ENCODE data around the gene PDLIM7.

DNA sequence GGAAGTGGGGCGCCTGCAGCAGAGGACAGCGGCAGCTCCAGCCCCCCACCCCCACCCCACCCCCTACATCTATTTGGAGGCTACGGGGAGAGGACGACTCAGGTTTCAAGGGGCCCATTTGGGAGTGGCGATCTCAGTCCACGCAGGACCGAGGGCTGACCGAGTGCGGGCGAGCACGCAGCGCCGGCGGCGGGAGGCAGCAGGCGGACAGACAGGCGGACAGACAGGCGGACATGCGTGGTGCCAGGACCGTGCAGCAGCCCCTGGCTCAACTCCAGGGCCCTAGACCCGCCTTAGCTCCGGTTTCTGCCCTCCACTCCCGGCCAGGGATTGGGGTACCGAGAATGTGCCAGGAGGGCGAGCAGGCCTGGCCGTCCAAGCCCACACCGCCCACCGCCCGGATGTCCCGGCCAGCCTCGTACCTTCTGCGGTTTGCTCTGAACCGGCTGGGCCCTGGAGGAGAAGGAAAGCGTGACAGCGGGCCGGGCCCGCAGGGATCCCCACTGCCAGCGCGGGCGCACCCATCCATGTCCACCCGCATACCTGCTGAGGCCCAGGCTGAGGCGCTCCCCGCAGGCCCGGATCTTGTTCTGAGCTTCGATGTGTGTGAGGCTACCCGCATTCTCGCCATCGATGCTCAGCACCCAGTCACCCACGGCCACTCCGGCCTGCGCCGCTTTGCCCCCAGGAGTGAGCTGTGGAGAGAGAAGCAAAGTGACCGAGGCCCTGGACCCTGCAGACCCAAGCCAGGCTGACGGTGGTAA is 5.2 kb downstream of the PDLIM7 start:
- TF ChIP-seq, protein P1, sequence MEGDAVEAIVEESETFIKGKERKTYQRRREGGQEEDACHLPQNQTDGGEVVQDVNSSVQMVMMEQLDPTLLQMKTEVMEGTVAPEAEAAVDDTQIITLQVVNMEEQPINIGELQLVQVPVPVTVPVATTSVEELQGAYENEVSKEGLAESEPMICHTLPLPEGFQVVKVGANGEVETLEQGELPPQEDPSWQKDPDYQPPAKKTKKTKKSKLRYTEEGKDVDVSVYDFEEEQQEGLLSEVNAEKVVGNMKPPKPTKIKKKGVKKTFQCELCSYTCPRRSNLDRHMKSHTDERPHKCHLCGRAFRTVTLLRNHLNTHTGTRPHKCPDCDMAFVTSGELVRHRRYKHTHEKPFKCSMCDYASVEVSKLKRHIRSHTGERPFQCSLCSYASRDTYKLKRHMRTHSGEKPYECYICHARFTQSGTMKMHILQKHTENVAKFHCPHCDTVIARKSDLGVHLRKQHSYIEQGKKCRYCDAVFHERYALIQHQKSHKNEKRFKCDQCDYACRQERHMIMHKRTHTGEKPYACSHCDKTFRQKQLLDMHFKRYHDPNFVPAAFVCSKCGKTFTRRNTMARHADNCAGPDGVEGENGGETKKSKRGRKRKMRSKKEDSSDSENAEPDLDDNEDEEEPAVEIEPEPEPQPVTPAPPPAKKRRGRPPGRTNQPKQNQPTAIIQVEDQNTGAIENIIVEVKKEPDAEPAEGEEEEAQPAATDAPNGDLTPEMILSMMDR (IDR thresholded peaks at IDR 0.05; ENCODE audit: low read length) = no peak
- no peak for TF ChIP-seq EZH2 (optimal IDR thresholded peaks at IDR 0.05; ENCODE audit: low read depth, low read length)
- no peak for TF ChIP-seq EZH2phosphoT487 (IDR thresholded peaks at IDR 0.05; ENCODE audit: low read length)

All from MM.1S (cell line).